Common myeloid progenitor, CD34-positive (primary cell): ENCODE data around the gene CALCR.
"Not testable (repeated sequence)": the region's sequence is repeated elsewhere in the genome, so short reads cannot be mapped to it uniquely, and the experiment has no call there.

Experiments
- CTCF ChIA-PET: fragments of 350-600 bp; sonication (Branson Sonifier 250); formaldehyde crosslinking; loops from one replicate; lab custom pipeline; 2021; ENCODE audit warnings: antibody characterized with exemption; lab: Charles Lee
- POLR2A ChIA-PET: fragments of 350-600 bp; sonication (Branson Sonifier 250); formaldehyde crosslinking; loops from one replicate; lab custom pipeline; 2021; ENCODE audit warnings: antibody characterized with exemption; lab: Charles Lee
- DNase-seq, 3 donors: peaks; one replicate each; pipeline versions ENCODE4 v3.0.0 to v3.0.0-alpha.2; 2013
- H3K27ac ChIP-seq, 2 experiments: 1 replicate in 1 of 2; 2 replicates in 1 of 2; pipeline ENCODE4 v1.7.0; 2013; ENCODE audit warnings: inconsistent platforms in 2 of 2, low read length in 2 of 2, mild to moderate bottlenecking in 2 of 2, low read depth in 1 of 2, moderate library complexity in 1 of 2; ENCODE audit not compliant: severe bottlenecking in 2 of 2, insufficient read depth in 1 of 2, poor library complexity in 1 of 2
- H3K27me3 ChIP-seq, 5 experiments: replicated peaks in 2 of 5; 1 replicate in 3 of 5; 2 replicates in 2 of 5; pipeline versions ENCODE4 v1.6.1 to v1.7.0; 2013; ENCODE audit warnings: low read length in 4 of 5, mild to moderate bottlenecking in 2 of 5, moderate library complexity in 2 of 5, inconsistent platforms in 1 of 5; ENCODE audit not compliant: insufficient read depth in 5 of 5, control insufficient read depth in 4 of 5
- H3K36me3 ChIP-seq, 4 experiments: 1 replicate in 2 of 4; 2 replicates in 2 of 4; pipeline versions ENCODE4 v1.6.1 to v1.7.0; 2013; ENCODE audit warnings: low read length in 3 of 4, control low read depth in 1 of 4, mild to moderate bottlenecking in 1 of 4; ENCODE audit not compliant: control insufficient read depth in 4 of 4, insufficient read depth in 4 of 4
- H3K4me1 ChIP-seq, 4 experiments: 1 replicate in 3 of 4; 2 replicates in 1 of 4; pipeline versions ENCODE4 v1.6.1 to v1.7.1; 2013; ENCODE audit warnings: low read length in 3 of 4, mild to moderate bottlenecking in 3 of 4, control low read depth in 1 of 4, inconsistent platforms in 1 of 4, moderate library complexity in 1 of 4; ENCODE audit not compliant: control insufficient read depth in 4 of 4, insufficient read depth in 4 of 4; ENCODE audit errors: control extremely low read depth in 1 of 4
- H3K4me3 ChIP-seq, 7 experiments: 1 replicate in 4 of 7; 2 replicates in 3 of 7; pipeline versions ENCODE4 v1.5.1 to v1.7.0; 2013; ENCODE audit warnings: mild to moderate bottlenecking in 7 of 7, low read length in 6 of 7, moderate library complexity in 6 of 7, inconsistent platforms in 2 of 7, low read depth in 2 of 7, control low read depth in 1 of 7; ENCODE audit not compliant: insufficient read depth in 4 of 7, control insufficient read depth in 1 of 7; ENCODE audit errors: extremely low read depth in 1 of 7
- H3K9me3 ChIP-seq, 5 experiments: 1 replicate in 4 of 5; 2 replicates in 1 of 5; pipeline versions ENCODE4 v1.6.1 to v1.7.1; 2013; ENCODE audit warnings: low read length in 4 of 5, mild to moderate bottlenecking in 2 of 5, inconsistent platforms in 1 of 5, low read depth in 1 of 5, moderate library complexity in 1 of 5; ENCODE audit not compliant: control insufficient read depth in 4 of 5, insufficient read depth in 2 of 5; ENCODE audit errors: control extremely low read depth in 1 of 5
- WGBS: methylation state at CpG from one replicate; pipeline ENCODE4 v1.1.5; 2013; ENCODE audit not compliant: insufficient coverage; 5-methylcytosine and 5-hydroxymethylcytosine counted together

CALCR gene

GRCh38 chr7:93503088-93503487 is 71.4 kb downstream of the CALCR start:
- no CpG with 5 or more reads among the region's 3 CpGs for WGBS
- ChIA-PET CTCF (no interaction called here), POLR2A (interaction anchor here (0.6 kb wide), 1 partner anchor 100 kb away, joined by 3 read pairs; no protein-coding TSS in a partner anchor)
- H3K27me3 ChIP-seq: no peaks in the 10 kb centered on the region
- no peak overlapping the region for H3K27ac ChIP-seq
- H3K9me3 ChIP-seq: no peaks in the 10 kb centered on the region
- no peaks in the 10 kb centered on the region for H3K4me1 ChIP-seq
- H3K36me3 ChIP-seq: no peaks in the 10 kb centered on the region
- DNase-seq: no peak
- H3K4me3 ChIP-seq: no peak overlapping the region

GRCh38 chr7:93491860-93492259 is 82.7 kb downstream of the CALCR start:
- DNase-seq, H3K36me3 ChIP-seq, H3K27ac ChIP-seq, H3K4me1 ChIP-seq, H3K27me3 ChIP-seq, H3K9me3 ChIP-seq, POLR2A ChIA-PET, H3K4me3 ChIP-seq, CTCF ChIA-PET: not testable (repeated sequence)
- WGBS: no CpG with 5 or more reads among the region's 3 CpGs

DNA sequence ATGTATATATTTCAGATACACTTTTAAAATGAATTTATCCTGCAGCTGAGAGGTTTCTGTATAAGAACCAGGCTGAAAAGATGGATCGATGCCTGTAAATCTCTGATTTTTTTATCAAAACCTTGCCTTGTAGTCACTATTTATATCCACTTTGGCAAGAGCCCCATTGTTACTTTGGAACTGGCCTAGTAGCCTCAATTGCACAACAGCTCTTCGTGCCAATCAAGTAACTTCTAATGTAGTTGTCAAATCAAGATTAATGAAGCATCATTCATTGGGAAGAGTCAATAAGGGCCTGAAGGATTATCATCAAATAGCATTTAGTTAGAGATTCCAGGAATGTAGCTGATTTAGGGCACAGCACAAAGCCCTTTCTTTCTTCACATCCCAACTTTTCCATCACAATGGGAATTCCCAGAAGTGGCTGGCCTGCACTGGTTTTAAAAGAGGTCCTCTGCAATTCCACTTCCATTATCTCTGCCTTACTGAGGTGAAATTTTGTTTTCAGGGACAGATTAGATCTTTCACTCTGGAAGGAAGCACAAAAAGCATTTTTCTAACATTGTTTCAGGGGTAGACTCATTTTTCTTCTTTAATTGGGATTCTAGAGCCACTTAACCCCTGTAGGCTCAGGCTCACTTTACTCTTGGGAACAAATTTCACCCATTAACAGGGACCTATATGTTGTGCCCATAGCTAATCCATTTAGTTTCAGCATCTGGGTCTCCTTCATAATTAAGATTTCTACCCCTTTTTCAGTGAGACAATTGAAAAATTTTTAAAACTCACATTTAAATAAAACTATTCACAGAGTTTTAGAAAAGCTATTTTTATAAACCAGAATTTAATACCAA is 97.8 kb downstream of the CALCR start:
- Histone ChIP-seq H3K27ac (no peak overlapping the region), H3K4me3 (no peak overlapping the region), H3K36me3 (no peaks in the 10 kb centered on the region), H3K27me3 (no peaks in the 10 kb centered on the region), H3K4me1 (no peaks in the 10 kb centered on the region), H3K9me3 (no peaks in the 10 kb centered on the region)
- 100% methylated on average over 1 of the region's 2 CpGs for WGBS
- ChIA-PET POLR2A (no interaction called here), CTCF (no interaction called here)
- no peak for DNase-seq

DNA sequence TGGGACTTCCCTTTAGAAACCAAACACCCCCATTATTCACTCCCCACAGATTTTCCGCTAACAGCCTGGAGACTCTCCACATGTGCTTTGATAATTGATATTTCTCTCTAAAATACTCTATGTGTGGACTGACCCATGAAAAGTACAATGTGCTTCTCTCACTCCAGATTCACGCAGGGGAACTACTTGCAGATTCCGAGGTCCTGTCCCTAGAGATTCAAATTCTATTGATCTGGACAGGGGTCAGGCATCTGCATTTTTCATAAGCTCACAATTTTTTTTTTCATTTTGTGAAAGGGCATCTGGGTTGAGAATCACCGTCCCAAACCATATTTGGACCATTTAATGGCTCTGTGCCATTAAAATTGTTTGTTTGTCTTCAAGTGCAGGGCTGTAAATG is 98.7 kb downstream of the CALCR start:
- no peak for DNase-seq
- H3K4me1 ChIP-seq: no peaks in the 10 kb centered on the region
- H3K9me3 ChIP-seq: no peaks in the 10 kb centered on the region
- ChIA-PET CTCF (no interaction called here), POLR2A (no interaction called here)
- H3K27ac ChIP-seq: no peak overlapping the region
- WGBS: 91% methylated on average over 2 of the region's 4 CpGs
- H3K36me3 ChIP-seq: no peaks in the 10 kb centered on the region
- H3K4me3 ChIP-seq: no peak overlapping the region
- no peaks in the 10 kb centered on the region for H3K27me3 ChIP-seq

GRCh38 chr7:93471456-93471855 is 103.1 kb downstream of the CALCR start:
- DNase-seq: no peak
- POLR2A ChIA-PET: no interaction called here
- CTCF ChIA-PET: no interaction called here
- Histone ChIP-seq H3K4me1 (no peaks in the 10 kb centered on the region), H3K9me3 (no peaks in the 10 kb centered on the region), H3K36me3 (no peaks in the 10 kb centered on the region), H3K4me3 (no peak overlapping the region), H3K27ac (no peak overlapping the region), H3K27me3 (no peaks in the 10 kb centered on the region)
- 100% methylated on average over 1 of the region's 2 CpGs for WGBS

DNA sequence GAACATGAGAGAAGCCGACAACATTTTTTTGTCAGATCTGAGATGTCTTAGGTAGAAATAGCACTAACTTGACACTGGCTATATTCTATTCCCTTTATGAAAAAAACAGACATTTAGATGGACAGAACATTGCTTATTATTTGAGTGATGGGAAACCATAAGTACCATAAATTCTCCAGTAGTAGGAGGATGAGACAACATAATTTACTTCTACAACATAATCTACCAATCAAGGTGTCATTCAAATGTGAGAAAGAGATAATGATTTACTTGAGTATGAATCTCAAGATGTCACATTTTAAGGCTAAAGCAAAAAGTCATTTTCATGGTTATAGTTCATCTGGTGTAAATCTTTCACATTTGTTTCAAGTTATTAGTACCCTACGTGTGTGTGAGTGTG is 110.8 kb downstream of the CALCR start:
- no CpG with 5 or more reads among the region's 2 CpGs for WGBS
- ChIA-PET POLR2A (no interaction called here), CTCF (no interaction called here)
- H3K4me3 ChIP-seq: no peak overlapping the region
- H3K4me1 ChIP-seq: no peaks in the 10 kb centered on the region
- no peaks in the 10 kb centered on the region for H3K9me3 ChIP-seq
- no peak overlapping the region for H3K27ac ChIP-seq
- no peak for DNase-seq
- H3K36me3 ChIP-seq: no peaks in the 10 kb centered on the region
- no peaks in the 10 kb centered on the region for H3K27me3 ChIP-seq

- CTCF ChIA-PET: interaction anchor here (0.9 kb wide), 1 partner anchor 215 kb away, joined by 3 read pairs; no protein-coding TSS in a partner anchor
- POLR2A ChIA-PET: no interaction called here
- peak in 2 of 3 donors; percentile 22 to 30 for DNase-seq
- no peaks in the 10 kb centered on the region for H3K4me1 ChIP-seq
- WGBS: 50% methylated on average over 2 of the region's 2 CpGs
- H3K36me3 ChIP-seq: no peaks in the 10 kb centered on the region
- no peaks in the 10 kb centered on the region for H3K27me3 ChIP-seq
- no peak overlapping the region for H3K4me3 ChIP-seq
- H3K9me3 ChIP-seq: no peaks in the 10 kb centered on the region
- no peak overlapping the region for H3K27ac ChIP-seq
These were observed 113.2 kb downstream of the CALCR start for GRCh38 chr7:93461350-93461749.
